H1 (cell line): Measurements from ENCODE around the gene BRMS1. TPM values are rescaled to one million over a fixed set of nuclear protein-coding genes. Genes with fewer than 3 reads are reported as not detected.
A peak's percentile ranks its signal among the peaks of the same experiment; 100 is the strongest.

Experiments
- CTCF ChIA-PET: fragments of 300-600 bp; sonication (Branson Sonifier 250); formaldehyde crosslinking; loops from one replicate; lab custom pipeline; 2021; ENCODE audit not compliant: partially characterized antibody; lab: Charles Lee
- POLR2A ChIA-PET: fragments of 300-600 bp; sonication (Branson Sonifier 250); formaldehyde crosslinking; loops from one replicate; lab custom pipeline; 2021; ENCODE audit warnings: inconsistent platforms; ENCODE audit not compliant: partially characterized antibody; lab: Charles Lee
- DNase-seq, 2 experiments: peaks; one replicate each; pipeline versions ENCODE4 v3.0.0 to v3.0.0-alpha.2; 2010 to 2022; ENCODE audit warnings: low spot score in 2 of 2, low read depth in 1 of 2, mixed read lengths in 1 of 2
- FAIRE-seq: peaks from 2 replicates; lab custom pipeline; 2011; peaks lifted over from hg19 to GRCh38; lab: Jason Lieb, UNC
- H2AFZ ChIP-seq: 2 replicates; pipeline ENCODE4 v1.8.1; 2012; ENCODE audit warnings: low read length, inconsistent platforms
- H2AK5ac ChIP-seq: 2 replicates; pipeline ENCODE4 v1.6.1; 2013; ENCODE audit warnings: low read depth, low read length
- H2BK120ac ChIP-seq: replicated peaks from 2 replicates; pipeline ENCODE3; 2013; ENCODE audit warnings: low read depth, low read length, inconsistent platforms
- H2BK12ac ChIP-seq: 2 replicates; pipeline ENCODE4 v1.6.1; 2013; ENCODE audit warnings: low read depth, low read length
- H2BK15ac ChIP-seq: 2 replicates; pipeline ENCODE4 v1.6.1; 2013; ENCODE audit warnings: low read length
- H2BK20ac ChIP-seq: 2 replicates; pipeline ENCODE4 v1.6.1; 2013; ENCODE audit warnings: low read length
- H2BK5ac ChIP-seq: 2 replicates; pipeline ENCODE4 v1.6.1; 2013; ENCODE audit warnings: low read depth, low read length
- H3K14ac ChIP-seq: 2 replicates; pipeline ENCODE4 v1.6.1; 2013; ENCODE audit warnings: inconsistent platforms; ENCODE audit not compliant: insufficient read length
- H3K18ac ChIP-seq: 2 replicates; pipeline ENCODE4 v1.6.1; 2013; ENCODE audit warnings: low read length; ENCODE audit errors: extremely low read depth
- H3K23ac ChIP-seq: 2 replicates; pipeline ENCODE4 v1.6.1; 2013; ENCODE audit warnings: inconsistent platforms; ENCODE audit not compliant: insufficient read length
- H3K23me2 ChIP-seq: 2 replicates; pipeline ENCODE4 v1.6.1; 2013; ENCODE audit warnings: low read depth, low read length
- H3K27ac ChIP-seq: 2 replicates; pipeline ENCODE4 v1.6.1; 2011; ENCODE audit warnings: low read depth, low read length, inconsistent platforms
- H3K27me3 ChIP-seq, 4 experiments: replicated peaks in 1 of 4; 1 replicate in 1 of 4; 2 replicates in 3 of 4; pipeline versions ENCODE4 v1.6.1 to v1.8.1; 2011 to 2013; ENCODE audit warnings: low read length in 3 of 4, mild to moderate bottlenecking in 3 of 4, inconsistent platforms in 2 of 4, mixed read lengths in 2 of 4, moderate library complexity in 1 of 4; ENCODE audit not compliant: control insufficient read depth in 3 of 4, insufficient read depth in 3 of 4; ENCODE audit errors: extremely low read depth in 1 of 4
- H3K36me3 ChIP-seq, 4 experiments: 2 replicates each; pipeline versions ENCODE4 v1.6.1 to v1.8.1; 2011 to 2013; ENCODE audit warnings: mild to moderate bottlenecking in 4 of 4, low read length in 3 of 4, moderate library complexity in 2 of 4, control low read depth in 1 of 4, inconsistent platforms in 1 of 4; ENCODE audit not compliant: insufficient read depth in 4 of 4, control insufficient read depth in 2 of 4
- H3K4ac ChIP-seq: replicated peaks from 2 replicates; pipeline ENCODE3; 2013; ENCODE audit warnings: low read length, low read depth, mixed read lengths, inconsistent platforms; ENCODE audit not compliant: insufficient read length
- H3K4me1 ChIP-seq, 4 experiments: replicated peaks in 1 of 4; 1 replicate in 1 of 4; 2 replicates in 3 of 4; pipeline versions ENCODE4 v1.6.1 to v1.8.1; 2011 to 2013; ENCODE audit warnings: low read length in 3 of 4, inconsistent platforms in 2 of 4, mixed read lengths in 1 of 4; ENCODE audit not compliant: insufficient read depth in 4 of 4, control insufficient read depth in 3 of 4
- H3K4me2 ChIP-seq, 2 experiments: 2 replicates each; pipeline versions ENCODE4 v1.6.1 to v1.8.1; 2011 to 2013; ENCODE audit warnings: low read depth in 2 of 2, low read length in 2 of 2, control low read depth in 1 of 2, inconsistent platforms in 1 of 2, mild to moderate bottlenecking in 1 of 2; ENCODE audit not compliant: insufficient read depth in 1 of 2
- H3K4me3 ChIP-seq, 4 experiments: fragments of 200-600, 300-600 bp in 1 of 4; sonication (generic), shearing (Covaris generic), sonication (Bioruptor Twin) in 1 of 4; 2 replicates each; pipeline versions ENCODE4 v1.5.1 to v1.8.1; 2011 to 2016; ENCODE audit warnings: low read length in 4 of 4, low read depth in 3 of 4, control low read depth in 2 of 4, inconsistent platforms in 2 of 4, mild to moderate bottlenecking in 2 of 4, mixed read lengths in 1 of 4, moderate library complexity in 1 of 4; ENCODE audit not compliant: insufficient read depth in 2 of 4; ENCODE audit errors: extremely low read depth in 1 of 4
- H3K56ac ChIP-seq: replicated peaks from 2 replicates; pipeline ENCODE3; 2013; ENCODE audit warnings: low read depth, mild to moderate bottlenecking, mixed read lengths, low read length, inconsistent platforms; ENCODE audit not compliant: insufficient read length
- H3K79me1 ChIP-seq: 2 replicates; pipeline ENCODE4 v1.6.1; 2013; ENCODE audit warnings: low read depth, low read length, control low read depth
- H3K79me2 ChIP-seq, 2 experiments: 2 replicates each; pipeline versions ENCODE4 v1.6.1 to v1.8.1; 2012 to 2013; ENCODE audit warnings: low read length in 2 of 2, mild to moderate bottlenecking in 2 of 2, inconsistent platforms in 1 of 2; ENCODE audit not compliant: insufficient read depth in 2 of 2, control insufficient read depth in 1 of 2
- H3K9ac ChIP-seq, 4 experiments: replicated peaks in 1 of 4; 1 replicate in 1 of 4; 2 replicates in 3 of 4; pipeline versions ENCODE4 v1.6.1 to v1.8.1; 2011 to 2013; ENCODE audit warnings: low read depth in 3 of 4, low read length in 3 of 4, control low read depth in 2 of 4, mild to moderate bottlenecking in 2 of 4, moderate library complexity in 2 of 4, inconsistent platforms in 1 of 4; ENCODE audit errors: extremely low read depth in 1 of 4
- H3K9me3 ChIP-seq, 2 experiments: 2 replicates each; pipeline versions ENCODE4 v1.6.1 to v1.8.1; 2012 to 2013; ENCODE audit warnings: mild to moderate bottlenecking in 2 of 2, moderate library complexity in 2 of 2, control low read depth in 1 of 2, inconsistent platforms in 1 of 2, low read depth in 1 of 2, low read length in 1 of 2, mixed read lengths in 1 of 2; ENCODE audit not compliant: insufficient read depth in 2 of 2
- H4K20me1 ChIP-seq, 2 experiments: replicated peaks in 1 of 2; 2 replicates each; pipeline versions ENCODE3 to v1.8.1; 2011 to 2013; ENCODE audit warnings: inconsistent platforms in 2 of 2, low read length in 2 of 2, mild to moderate bottlenecking in 1 of 2; ENCODE audit not compliant: insufficient read depth in 2 of 2, control insufficient read depth in 1 of 2
- H4K5ac ChIP-seq: 2 replicates; pipeline ENCODE4 v1.6.1; 2013; ENCODE audit warnings: low read length, low read depth, mixed read lengths, inconsistent platforms; ENCODE audit not compliant: insufficient read length
- H4K8ac ChIP-seq: 2 replicates; pipeline ENCODE4 v1.8.0; 2013; ENCODE audit warnings: mild to moderate bottlenecking, moderate library complexity, low read length, inconsistent platforms; ENCODE audit not compliant: insufficient read depth; ENCODE audit errors: extremely low read depth
- H4K91ac ChIP-seq: replicated peaks from 2 replicates; pipeline ENCODE3; 2013; ENCODE audit warnings: low read length, mixed read lengths, inconsistent platforms; ENCODE audit not compliant: insufficient read length
- TCF12 ChIP-seq: IDR thresholded peaks from 2 replicates; pipeline ENCODE4 v1.6.1; 2011; ENCODE audit warnings: low read depth, mild to moderate bottlenecking, low read length
- WGBS, 2 experiments: shearing (Covaris generic) in 1 of 2; methylation state at CpG; one replicate each; pipeline versions ENCODE4 v1.1.6 to v1.1.7; 2013 to 2015; ENCODE audit warnings: low lambda C conversion rate in 2 of 2, mixed read lengths in 2 of 2, inconsistent platforms in 1 of 2, low coverage in 1 of 2, missing lambda C conversion rate in 1 of 2; ENCODE audit not compliant: insufficient replicate concordance in 2 of 2, insufficient coverage in 1 of 2, insufficient read length in 1 of 2; ENCODE audit errors: extremely low coverage in 1 of 2, missing lambda C conversion rate in 1 of 2; 5-methylcytosine and 5-hydroxymethylcytosine counted together
- polyA plus RNA-seq, 7 experiments: library from polyadenylated mRNA; depleted of rRNA in 3 of 7; stranded (reverse) in 5 of 7; unstranded in 2 of 7; fragments of >200 nt in 5 of 7; fragments of 200-250 nt in 2 of 7; gene quantifications; 1 replicate in 5 of 7; 2 replicates in 1 of 7; 4 replicates in 1 of 7; pipeline versions ENCODE4 v1.2.1 to v1.2.3, GENCODE V29; 2011 to 2013; ENCODE audit warnings: missing spikeins in 2 of 7, mixed read lengths in 2 of 7
- total RNA-seq: library from RNA; stranded (reverse); fragmentation: NEBNext Ultra II Directional; extraction: Animal tissue kit (Norgen Biotek cat#: 25700); gene quantifications from 2 replicates; pipeline ENCODE4 v1.2.1, GENCODE V29; 2021
- TF ChIP-seq, protein P1 (sequence below): IDR thresholded peaks from 2 replicates; pipeline ENCODE4 v1.6.1; 2012; ENCODE audit warnings: inconsistent platforms
- TF ChIP-seq, protein P2 (sequence below): IDR thresholded peaks from 2 replicates; pipeline ENCODE4 v1.6.1; 2012; ENCODE audit warnings: inconsistent platforms

Gene BRMS1
- total and polyA plus RNA-seq, 2 of the 8 experiments (the other 6 are each of a cell fraction or from before 2014, with no cell fraction given): 39.2 to 46.1 TPM

DNA sequence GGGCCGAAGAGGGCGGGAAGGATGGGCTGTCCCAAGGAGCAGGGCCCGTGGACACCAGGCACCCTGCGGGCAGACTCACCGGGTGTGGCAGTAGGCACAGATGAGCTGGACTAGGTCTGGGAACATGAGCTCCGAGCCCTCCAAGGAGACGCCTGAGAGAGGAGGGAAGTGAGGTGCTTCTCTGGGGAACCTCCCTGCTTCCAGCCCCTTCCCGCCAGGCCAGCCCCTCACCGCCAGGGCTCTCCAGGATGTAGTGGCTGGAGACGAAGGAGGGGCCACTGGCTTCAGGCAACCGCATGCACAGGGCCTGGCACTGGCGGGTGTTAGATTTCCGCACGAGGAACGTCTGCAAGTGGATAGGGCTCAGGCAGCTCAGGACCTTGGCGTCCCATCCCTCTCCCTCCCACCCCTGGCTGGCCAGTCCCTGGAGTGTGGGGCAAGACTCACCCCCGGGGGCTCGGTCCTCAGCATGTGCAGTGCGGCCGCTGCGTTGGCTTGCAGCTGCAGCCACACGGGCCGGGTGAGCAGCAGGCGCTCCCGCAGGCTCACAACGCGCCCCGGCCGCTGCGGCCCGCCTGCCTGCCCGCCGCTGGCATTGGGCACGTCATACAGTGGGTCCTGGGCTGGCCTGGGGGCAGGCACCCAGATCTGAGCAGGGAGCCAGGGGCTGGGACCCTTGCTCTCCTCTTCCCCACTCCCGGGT, 9.2 kb downstream of the BRMS1 start:
- no peak overlapping the region for H4K5ac ChIP-seq
- H3K79me2 ChIP-seq: no peaks in the 10 kb centered on the region
- no peak overlapping the region for H3K4ac ChIP-seq
- H3K9me3 ChIP-seq: no peaks in the 10 kb centered on the region
- H3K36me3 ChIP-seq: peaks cover 0 to 3% (median 0%) of the 10 kb centered on the region in 4 experiments; a peak in 4 of 8 replicates
- H3K9ac ChIP-seq: peak overlapping the region in 1 of 4 experiments; percentile 29; a peak in 1 of 7 replicates
- TF ChIP-seq, protein P1, sequence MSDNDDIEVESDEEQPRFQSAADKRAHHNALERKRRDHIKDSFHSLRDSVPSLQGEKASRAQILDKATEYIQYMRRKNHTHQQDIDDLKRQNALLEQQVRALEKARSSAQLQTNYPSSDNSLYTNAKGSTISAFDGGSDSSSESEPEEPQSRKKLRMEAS: peak; percentile 82
- TF ChIP-seq, protein P2, sequence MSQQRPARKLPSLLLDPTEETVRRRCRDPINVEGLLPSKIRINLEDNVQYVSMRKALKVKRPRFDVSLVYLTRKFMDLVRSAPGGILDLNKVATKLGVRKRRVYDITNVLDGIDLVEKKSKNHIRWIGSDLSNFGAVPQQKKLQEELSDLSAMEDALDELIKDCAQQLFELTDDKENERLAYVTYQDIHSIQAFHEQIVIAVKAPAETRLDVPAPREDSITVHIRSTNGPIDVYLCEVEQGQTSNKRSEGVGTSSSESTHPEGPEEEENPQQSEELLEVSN: peak; percentile 82
- TF ChIP-seq TCF12: no peak
- H2BK5ac ChIP-seq: peak overlapping the region; percentile 85; the same call in 1 of the 2 replicates
- peak overlapping the region; percentile 68 to 81 for H3K4me2 ChIP-seq
- H2BK12ac ChIP-seq: peak overlapping the region; percentile 75; the same call in 1 of the 2 replicates
- H2BK120ac ChIP-seq: no peak overlapping the region
- peak overlapping the region; percentile 27; the same call in 1 of the 2 replicates for H2AFZ ChIP-seq
- H3K56ac ChIP-seq: no peak overlapping the region
- 36% methylated on average over 30 of the region's 35 CpGs; no CpG with 5 or more reads in 1 of the 2 experiments for WGBS, 2 experiments
- H3K4me1 ChIP-seq: peaks cover 0 to 20% (median 14%) of the 10 kb centered on the region in 4 experiments; a peak in 6 of 7 replicates
- peak overlapping the region; percentile 78 for H3K18ac ChIP-seq
- peak overlapping the region; percentile 20 for H4K91ac ChIP-seq
- H3K27me3 ChIP-seq: no peaks in the 10 kb centered on the region; a peak in 2 of 7 replicates
- POLR2A ChIA-PET: interaction anchor here (0.6 to 8.5 kb wide), 15 partner anchors 9 to 68 kb away, joined by 3 to 61 read pairs (median 5); partner anchors contain the start of genes B4GAT1, BRMS1 and CD248
- H4K8ac ChIP-seq: peak overlapping the region; percentile 79; the same call in 1 of the 2 replicates
- H3K14ac ChIP-seq: no peak overlapping the region
- H2BK15ac ChIP-seq: peak overlapping the region; percentile 98; the same call in 1 of the 2 replicates
- CTCF ChIA-PET: interaction anchor here (0.8 to 8.7 kb wide), 20 partner anchors 9 to 143 kb away, joined by 3 to 242 read pairs (median 8); partner anchors contain the start of genes BRMS1, CD248 and YIF1A
- no peaks in the 10 kb centered on the region for H3K79me1 ChIP-seq
- no peak for FAIRE-seq
- peak in 1 of 2 experiments; percentile 77 for DNase-seq
- H3K27ac ChIP-seq: no peak overlapping the region
- no peak overlapping the region for H3K23ac ChIP-seq
- peak overlapping the region; percentile 48; the same call in 1 of the 2 replicates for H2BK20ac ChIP-seq
- H3K23me2 ChIP-seq: no peaks in the 10 kb centered on the region; the same call in 1 of the 2 replicates
- peak overlapping the region; percentile 93; the same call in 1 of the 2 replicates for H2AK5ac ChIP-seq
- H3K4me3 ChIP-seq: peak overlapping the region; percentile 1 to 62 (median 48); a peak in 7 of 8 replicates
- H4K20me1 ChIP-seq: no peaks in the 10 kb centered on the region
